GM10248 (cell line): Measurements from ENCODE around the gene ERCC6L2.

Source experiments
- CTCF ChIA-PET: fragments of 300-600 bp; sonication (Branson Sonifier 250); formaldehyde crosslinking; extraction: SDS; loops from one replicate; lab custom pipeline; 2021; ENCODE audit warnings: antibody characterized with exemption; lab: Yijun Ruan, JAX
- POLR2A ChIA-PET: fragments of 350-650 bp; sonication (Branson Sonifier 250); formaldehyde crosslinking; extraction: SDS; loops from one replicate; lab custom pipeline; 2020; ENCODE audit warnings: antibody characterized with exemption; lab: Yijun Ruan, JAX
- DNase-seq: peaks from one replicate; pipeline ENCODE4 v3.0.0; 2012; ENCODE audit errors: extremely low spot score
- CTCF ChIP-seq: IDR thresholded peaks from 2 replicates; pipeline ENCODE4 v1.5.1; 2012; ENCODE audit warnings: mild to moderate bottlenecking, low read depth; ENCODE audit errors: extremely low read depth, missing control alignments, control extremely low read depth

Gene ERCC6L2

GRCh38 chr9:95875305-95876137, at the start of gene ERCC6L2:
TSS of gene ERCC6L2 (plus strand) at chr9:95875691. CDS start at chr9:95876039, 348 bp downstream.
- ChIA-PET CTCF (interaction anchor here (0.9 to 2.8 kb wide), 5 partner anchors 9 to 23 kb away, joined by 3 to 9 read pairs (median 3); no protein-coding TSS in a partner anchor), POLR2A (interaction anchor here (1.0 kb wide), 3 partner anchors 9 to 81 kb away, joined by 3 to 4 read pairs (median 4); no protein-coding TSS in a partner anchor)
- peak; percentile 92 for DNase-seq
- TF ChIP-seq CTCF: no peak

GRCh38 chr9:95826183-95826838, 49.2 kb upstream of the ERCC6L2 start:
- ChIA-PET CTCF (interaction anchor here (0.7 to 1.0 kb wide), 2 partner anchors 16 to 44 kb away, joined by 3 read pairs; no protein-coding TSS in a partner anchor), POLR2A (no interaction called here)
- DNase-seq: no peak
- no peak for TF ChIP-seq CTCF

GRCh38 chr9:95830768-95831167, 44.7 kb upstream of the ERCC6L2 start:
- ChIA-PET POLR2A (no interaction called here), CTCF (interaction anchor here (1.1 to 2.0 kb wide), 2 partner anchors 8 to 15 kb away, joined by 3 to 9 read pairs; no protein-coding TSS in a partner anchor)
- DNase-seq: no peak
- TF ChIP-seq CTCF: no peak

- ChIA-PET POLR2A (no interaction called here), CTCF (interaction anchor here (1.0 to 2.0 kb wide), 4 partner anchors 9 to 52 kb away, joined by 3 to 9 read pairs (median 5); no protein-coding TSS in a partner anchor)
These were observed 43.7 kb upstream of the ERCC6L2 start for GRCh38 chr9:95831810-95832209.

GRCh38 chr9:95833546-95834178, 41.8 kb upstream of the ERCC6L2 start:
- TF ChIP-seq CTCF: no peak
- ChIA-PET POLR2A (interaction anchor here (0.6 kb wide), 1 partner anchor 24 kb away, joined by 3 read pairs; no protein-coding TSS in a partner anchor), CTCF (interaction anchor here (1.0 kb wide), 1 partner anchor 13 kb away, joined by 3 read pairs; no protein-coding TSS in a partner anchor)
- no peak for DNase-seq

More at GRCh38 chr9:95831810-95832209, 43.7 kb upstream of the ERCC6L2 start:
- TF ChIP-seq CTCF: no peak
- no peak for DNase-seq

GRCh38 chr9:95834281-95834907, 41.1 kb upstream of the ERCC6L2 start:
- ChIA-PET POLR2A (no interaction called here), CTCF (interaction anchor here (1.0 kb wide), 1 partner anchor 12 kb away, joined by 3 read pairs; no protein-coding TSS in a partner anchor)
- TF ChIP-seq CTCF: no peak
- no peak for DNase-seq
